GM18909 (cell line): ENCODE results near the gene PPP1R2C.

ENCODE experiments used
- ATAC-seq: cut with Tn5 transposase; IDR thresholded peaks from one replicate; pipeline ENCODE4 v1.9.1; 2021; ENCODE audit warnings: mild to moderate bottlenecking; ENCODE audit not compliant: unreplicated experiment, poor library complexity

PPP1R2C gene

DNA sequence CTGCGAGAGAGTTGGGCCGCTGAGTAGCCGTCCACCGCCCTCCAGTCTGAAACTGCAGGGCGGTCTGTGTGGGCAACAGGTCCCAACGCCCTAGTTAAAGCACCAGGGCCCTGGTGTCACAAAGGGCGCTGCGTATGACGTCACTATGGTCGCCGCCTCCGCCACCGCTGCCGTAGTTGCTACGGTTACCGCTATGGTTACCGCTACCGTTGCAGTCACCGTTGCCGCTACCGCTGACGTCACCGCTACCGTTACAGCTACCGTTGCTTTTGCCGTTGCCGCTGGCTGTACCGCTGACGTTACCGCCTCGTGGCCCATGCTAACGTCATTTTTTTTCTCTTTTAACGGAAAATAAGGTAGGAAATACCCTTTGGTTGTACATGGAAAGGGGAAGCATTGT is at the start of gene PPP1R2C:
Gene PPP1R2C (minus strand): TSS at position 68 of the 400 bp plus-strand sequence. CDS start 84 bp downstream, outside the sequence.
- ATAC-seq = no peak

DNA sequence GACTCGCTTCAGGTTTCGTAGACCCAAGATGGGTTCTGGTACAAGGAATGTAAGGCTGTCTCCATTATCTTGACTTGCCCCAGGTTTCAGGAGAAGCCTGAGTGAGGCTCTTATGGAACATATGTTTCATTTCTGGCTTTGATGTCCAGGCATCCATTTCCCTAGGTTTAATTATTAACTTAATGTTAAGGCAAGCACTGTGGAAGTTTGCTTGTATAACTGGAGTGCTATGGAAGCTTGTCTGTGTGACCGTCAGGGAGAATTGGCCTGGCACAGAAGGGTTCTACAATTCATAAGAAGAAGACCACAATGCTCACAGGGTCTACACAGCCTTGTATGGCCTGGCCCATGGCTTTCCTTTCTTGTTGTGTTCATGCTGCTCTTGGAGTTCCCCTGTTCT is 47.2 kb upstream of the PPP1R2C start:
- ATAC-seq = no peak

DNA sequence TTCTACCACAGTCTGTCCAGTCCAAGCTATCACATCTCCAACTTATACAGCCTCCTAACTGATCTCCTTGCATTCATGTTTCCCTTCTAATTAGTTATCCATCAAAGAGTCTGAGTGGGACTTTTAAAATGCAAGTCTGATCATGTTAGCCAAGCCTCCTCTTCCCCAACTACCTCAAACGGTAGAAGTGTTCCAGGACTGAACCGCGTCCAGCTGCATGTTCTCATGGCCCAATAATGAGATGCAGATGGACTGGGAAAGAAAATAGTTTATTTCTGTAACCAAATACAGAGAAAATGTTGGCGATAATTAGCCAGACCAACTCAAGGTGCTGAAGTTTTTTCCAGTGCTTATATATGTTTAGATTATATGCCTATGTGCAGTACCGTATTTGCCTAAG is 46.6 kb upstream of the PPP1R2C start:
- ATAC-seq = no peak

DNA sequence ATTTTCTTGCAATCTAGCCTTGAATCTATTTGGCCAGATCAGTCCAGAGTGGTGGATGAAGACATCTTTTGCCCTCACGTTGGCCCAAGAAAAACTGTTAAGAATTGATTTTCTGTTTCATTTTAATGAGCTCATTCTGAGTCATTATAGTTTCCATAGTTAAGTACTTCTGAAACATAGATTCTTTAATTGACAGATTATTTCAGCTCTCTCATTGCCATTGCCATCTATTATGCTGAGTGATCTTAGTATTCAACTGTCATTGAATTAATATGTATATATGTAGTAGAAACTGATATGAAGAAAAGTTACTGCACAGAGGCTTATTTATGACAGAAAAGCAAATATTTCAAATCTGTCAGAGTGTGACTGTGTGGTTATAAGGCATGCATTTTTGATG is 45.5 kb upstream of the PPP1R2C start:
- ATAC-seq = no peak

DNA sequence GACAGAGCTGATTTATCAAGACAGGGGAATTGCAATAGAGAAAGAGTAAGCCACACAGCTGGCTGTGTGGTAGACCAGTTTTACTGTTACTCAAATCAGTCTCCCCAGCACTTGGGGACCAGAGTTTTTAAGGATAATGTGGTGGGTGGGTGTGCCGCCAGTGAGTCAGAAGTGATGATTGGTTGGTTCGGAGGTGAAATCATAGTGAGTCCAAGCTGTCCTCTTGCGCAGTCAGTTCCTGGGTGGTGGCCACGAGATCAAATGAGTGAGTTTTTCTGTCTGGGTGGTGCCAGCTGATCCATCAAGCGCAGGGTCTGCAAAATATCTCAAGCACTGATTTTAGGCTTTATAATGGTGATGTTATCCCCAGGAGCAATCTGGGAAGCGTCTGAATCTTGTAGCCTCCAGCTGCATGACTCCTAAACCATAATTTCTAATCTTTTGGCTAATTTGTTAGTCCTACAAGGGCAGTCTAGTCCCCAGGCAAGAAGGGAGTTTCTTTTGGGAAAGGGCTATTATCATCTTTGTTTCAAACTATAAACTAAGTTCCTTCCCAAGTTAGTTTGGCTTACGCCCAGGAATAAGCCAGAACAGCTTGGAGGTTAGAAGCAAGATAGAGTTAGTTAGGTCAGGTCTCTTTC is 44.0 kb upstream of the PPP1R2C start:
- ATAC-seq = no peak

DNA sequence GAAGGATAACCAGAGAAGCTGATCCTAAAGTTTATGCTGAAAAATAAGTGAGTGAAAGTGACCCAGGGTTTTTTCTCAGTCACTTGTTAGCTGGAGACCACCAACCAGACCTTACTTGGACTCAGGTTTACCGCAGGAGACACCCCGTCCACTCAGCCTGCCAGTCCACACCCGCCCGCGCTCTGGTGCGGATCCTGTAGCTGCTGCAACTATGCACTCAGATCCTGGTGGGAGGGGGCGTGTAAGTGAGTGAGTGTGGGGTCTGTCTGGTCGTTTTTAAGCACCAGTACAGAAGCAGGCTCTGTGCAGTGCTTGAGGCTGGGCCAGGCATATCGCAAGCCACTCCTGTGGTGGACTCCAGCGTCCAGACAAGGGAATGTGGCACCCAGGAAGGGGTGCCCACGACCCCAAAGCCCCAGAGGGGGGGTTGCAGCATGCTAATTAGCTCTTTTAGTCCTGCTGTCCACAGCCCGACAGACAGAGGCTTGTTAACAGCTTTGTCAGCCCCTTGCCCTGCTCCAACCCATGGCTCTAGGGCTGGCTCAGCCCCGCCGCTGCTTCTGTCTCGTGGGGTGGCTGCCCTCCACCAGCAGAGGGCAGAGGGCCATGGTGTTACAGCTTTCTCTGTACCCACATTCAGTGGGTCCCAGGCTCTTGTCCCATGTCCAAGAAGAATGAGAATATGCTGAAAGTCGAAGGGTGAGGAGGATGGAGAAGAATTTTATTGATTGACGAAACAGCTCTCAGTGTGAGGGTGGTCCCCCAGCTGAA is 40.4 kb upstream of the PPP1R2C start:
- ATAC-seq = no peak

DNA sequence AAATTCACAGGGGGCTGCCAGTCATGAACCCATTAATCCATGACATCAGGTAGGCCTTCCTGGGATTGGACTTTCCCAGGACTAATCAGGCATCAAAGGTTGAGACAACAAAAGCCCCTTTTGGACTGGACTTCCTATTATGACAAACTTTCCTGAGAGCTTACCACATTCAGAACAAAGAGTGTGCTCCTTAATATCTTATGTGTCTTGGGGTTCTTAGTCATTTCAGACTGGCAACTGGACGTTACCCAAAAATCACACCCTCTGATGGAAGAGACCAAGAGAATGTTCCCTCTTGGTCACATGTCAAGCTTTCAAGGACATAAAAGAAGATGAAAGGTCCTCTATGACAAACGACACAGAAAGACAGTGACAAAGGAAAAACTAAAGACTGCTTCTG is 31.6 kb upstream of the PPP1R2C start:
- ATAC-seq = no peak

DNA sequence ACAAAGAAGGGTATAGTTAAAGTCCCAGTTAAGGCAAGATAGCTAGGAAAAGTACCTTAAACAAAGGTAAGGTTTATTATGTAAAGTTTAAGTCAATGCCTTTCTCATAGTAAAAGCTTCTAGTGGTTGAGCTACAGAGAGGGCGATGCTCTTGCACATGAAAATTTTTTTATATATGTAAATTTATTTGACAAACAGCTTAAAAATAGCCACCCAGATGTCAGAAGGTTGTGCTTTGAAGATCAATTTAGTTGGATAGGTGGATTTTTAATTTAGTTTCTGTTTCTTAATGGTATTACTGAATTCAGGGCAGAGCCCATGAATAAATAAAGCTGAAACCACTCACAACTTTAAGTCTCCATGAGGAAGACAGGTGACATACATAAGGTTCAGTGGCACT is 29.4 kb upstream of the PPP1R2C start:
- ATAC-seq = no peak

DNA sequence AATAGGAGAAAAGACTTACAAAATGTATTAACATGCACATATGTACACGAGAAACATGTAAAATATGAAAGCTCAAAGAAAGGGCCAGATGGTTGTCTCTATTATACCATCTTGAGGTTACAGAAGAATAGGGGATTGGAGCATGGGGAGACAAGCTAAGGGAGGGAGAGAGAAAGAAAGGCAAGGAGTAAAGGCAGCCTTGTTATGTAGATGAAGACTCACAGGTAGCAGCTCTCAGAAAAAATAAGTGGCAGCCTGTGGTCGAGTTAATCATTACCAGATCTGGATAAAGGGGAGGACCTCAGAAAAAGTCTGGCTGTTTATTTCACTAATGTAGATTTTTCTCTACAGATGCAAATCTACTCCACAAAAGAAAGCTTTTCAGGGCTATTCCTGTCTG is 26.6 kb upstream of the PPP1R2C start:
- ATAC-seq = no peak

DNA sequence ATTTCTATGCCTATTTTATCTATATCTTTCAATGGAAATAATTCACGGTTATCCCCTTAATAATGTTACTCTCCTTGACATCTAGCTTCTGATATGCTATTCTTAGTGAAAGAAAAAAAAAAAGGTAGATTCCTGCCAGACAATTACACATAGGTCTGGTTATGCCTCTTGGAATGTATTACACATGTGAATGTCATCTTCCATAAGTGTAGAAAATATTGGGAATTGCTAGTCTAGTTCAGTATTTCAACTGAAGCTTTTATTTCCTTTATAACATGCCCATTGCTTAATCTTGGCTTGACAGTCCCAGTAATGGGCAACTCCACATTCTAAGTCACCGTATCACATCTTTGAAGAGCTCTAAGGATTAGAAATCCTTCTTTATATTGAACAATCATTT is 25.4 kb upstream of the PPP1R2C start:
- ATAC-seq = no peak

DNA sequence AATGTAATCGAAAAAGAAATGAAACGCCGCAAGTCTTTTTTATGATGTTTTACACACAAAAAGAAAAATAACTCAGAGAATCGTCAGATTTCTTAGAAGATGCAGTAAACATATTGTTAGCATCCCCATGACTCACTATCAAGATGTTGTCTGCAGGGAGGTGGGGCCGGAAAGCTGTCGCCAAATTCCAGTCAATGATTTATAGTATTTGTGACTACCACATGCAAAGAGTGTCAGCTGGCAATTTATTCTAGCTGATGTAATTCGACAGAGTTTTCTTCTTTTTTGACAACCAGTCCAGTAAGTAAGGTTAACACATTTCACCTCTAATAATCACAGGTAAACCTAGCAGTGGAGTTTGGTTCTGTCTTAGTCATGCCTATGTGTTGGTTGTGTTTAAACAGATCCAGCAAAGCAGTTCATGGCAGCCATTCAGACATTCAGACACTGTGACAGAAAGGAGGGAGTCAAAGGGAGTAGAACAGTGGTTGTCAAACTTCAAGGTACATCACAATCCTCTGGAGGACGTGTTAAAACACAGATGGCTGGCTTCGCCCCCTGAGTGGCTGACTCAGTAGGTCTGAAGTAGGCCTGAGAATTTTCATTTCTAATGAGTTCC is 19.8 kb upstream of the PPP1R2C start:
- no peak for ATAC-seq

DNA sequence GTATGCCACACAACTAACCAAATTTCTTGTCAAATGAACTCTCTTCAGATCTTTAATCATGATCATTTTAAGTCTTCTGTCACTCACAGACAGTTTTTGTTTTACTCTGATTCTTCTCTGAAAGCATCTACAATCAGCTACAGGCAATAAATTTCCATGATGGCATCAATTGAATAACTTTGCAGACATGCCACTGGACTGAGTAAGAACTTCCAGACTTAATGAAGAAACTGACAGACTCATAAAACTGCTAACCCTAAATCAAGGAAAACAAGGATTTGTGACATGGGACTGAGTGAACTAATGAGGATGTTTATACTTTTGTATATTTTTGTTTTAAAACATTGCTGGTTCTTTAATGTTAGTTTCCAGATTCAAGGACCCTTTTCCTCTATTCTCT is 5.5 kb upstream of the PPP1R2C start:
- no peak for ATAC-seq

DNA sequence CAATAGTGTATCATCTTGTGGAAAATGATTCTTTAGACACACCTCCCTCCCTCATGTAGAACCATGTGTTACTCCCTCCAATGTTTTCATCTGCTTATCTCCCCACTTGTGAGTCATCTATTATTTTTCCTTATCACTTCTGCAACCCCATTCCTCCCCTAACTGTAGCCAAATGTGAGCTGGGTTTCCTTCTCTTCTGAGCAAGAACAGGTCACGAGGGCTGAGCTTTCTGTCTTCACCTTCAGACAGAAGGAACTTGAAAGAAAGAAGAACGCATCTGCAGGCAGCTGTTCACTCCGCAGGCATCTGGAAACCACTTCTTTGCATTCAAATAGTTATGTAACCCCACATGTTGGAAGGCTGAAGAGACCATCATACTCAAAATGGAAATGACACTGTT is 1.8 kb downstream of the PPP1R2C start:
- ATAC-seq = no peak

DNA sequence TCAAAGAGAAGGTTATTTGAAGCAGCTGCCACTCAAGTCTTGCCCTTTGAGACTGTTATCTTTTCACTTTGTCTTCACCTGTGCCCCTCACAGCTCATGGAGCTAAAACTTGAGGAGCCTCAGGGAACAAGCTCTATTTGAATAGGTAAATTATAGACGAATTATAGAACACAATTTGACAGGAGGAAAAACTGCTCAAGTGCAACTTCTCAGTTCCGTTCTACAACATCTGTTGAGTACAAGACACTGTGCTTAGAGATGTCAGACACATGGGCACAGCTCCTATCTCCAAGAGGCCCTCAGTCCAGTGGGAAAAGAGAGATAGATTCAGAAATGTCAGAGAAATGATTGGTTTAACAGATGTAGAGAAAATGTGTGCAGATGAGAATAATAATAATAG is 5.1 kb downstream of the PPP1R2C start:
- ATAC-seq = no peak

DNA sequence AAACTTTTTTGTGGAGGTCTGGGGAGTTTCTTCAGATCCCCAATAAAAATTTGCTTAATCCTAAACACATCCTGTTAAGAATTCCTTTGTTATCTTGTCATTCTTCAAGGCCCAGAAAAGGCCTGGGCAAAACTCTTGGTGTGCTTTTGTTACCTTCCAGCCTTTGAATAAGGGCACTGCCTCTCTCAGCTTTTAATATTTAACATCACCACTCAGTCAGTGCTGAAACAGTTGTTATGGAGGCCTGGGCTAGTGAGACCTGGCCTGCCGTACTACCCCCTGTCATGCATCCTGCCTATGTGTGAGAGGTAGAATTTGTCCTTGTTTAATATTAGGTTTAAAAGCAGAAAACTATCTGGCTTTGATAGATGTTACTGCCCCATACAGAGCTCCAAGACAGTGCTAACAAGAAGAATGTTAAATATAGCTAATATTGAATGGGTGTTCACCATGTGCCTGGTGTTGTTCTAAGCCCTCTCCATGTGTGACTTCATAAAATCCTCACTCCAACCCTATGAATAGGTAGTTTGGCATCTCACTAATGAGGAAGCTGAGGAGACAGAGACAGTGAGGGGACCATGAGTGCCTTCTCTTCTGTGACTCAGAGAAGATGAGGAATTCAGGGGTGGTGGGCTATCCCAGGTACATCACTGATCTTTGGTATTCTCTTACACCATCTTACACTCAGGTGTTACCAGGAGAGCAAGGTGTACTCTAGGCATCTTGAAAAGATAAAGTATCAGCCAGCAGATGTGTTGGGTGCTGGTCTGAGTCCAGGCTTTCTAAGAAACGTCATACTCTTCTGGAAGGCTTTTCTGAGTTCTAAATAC is 6.2 kb downstream of the PPP1R2C start:
- ATAC-seq = no peak

DNA sequence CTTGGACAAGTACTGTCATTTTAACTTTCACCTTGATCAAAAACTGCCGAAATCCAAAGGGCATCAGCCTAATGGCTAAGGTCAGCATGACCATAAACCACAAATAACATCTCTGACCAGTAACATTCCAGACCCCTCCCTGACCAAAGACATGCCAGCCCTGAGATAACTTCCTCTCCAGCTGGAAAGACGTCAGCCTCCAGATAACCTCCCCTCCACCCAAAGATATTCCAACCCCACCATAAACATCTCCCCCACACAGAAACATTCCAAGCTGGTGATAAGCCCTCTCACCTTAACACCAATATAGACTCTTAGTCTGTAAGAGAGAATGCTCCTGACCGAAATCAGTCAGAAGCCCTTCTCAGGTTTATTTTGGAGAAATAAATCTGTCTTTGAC is 7.4 kb downstream of the PPP1R2C start:
- ATAC-seq = no peak

DNA sequence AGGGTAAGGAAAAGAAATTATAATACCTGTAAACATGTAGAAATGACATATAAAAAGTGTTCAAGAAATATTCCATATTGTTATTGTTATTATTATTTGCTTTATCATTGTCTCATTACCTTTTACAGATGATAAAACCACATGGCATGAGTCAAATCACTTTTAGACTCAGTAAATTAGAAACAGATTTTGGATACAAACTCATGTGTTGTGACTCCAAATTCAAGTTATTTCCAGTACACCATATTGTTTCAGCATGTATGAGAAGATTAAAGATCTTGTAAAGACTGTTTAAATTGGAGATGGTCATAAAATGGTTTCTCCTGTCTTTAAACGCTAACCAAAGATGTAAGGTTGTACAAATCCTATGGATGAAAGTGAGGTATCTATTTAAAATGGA is 18.1 kb downstream of the PPP1R2C start:
- ATAC-seq = no peak

DNA sequence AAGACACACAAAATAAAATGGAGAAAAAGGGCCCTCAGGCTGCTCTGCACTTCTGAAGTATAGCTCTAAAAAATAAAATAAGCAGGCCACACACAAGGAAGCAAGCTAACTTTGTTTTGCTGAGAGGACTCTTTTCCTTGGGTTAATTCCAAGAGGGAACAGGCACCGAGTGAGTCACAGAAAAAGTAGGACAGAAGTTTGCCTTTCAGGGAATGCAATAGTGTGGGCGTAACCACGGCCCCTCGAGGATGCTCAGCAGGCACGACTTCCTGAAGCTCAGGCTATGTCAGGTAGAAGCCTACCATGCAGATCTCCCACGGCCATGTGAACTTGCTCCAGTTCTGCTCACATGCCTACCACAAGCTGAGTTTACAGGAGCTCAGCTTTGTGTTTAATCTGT is 22.1 kb downstream of the PPP1R2C start:
- ATAC-seq = no peak

DNA sequence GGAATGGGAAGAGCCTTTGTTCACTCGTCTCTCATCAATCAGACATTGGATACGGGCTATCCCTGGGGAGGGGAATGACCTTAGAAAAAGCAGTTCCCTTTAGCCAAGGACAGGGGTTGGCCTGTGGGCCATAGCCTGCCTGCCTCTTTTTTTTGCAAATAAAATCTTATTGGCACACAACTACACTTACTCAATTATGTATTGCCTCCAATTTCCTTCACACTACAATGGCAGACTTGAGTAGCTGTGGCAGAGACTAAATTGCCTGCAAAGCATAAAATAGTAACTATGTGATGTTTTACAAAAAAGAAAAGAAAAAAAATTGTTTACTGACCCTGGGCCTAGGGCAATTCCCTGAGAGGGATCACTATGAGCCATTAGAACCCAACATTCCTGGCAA is 23.4 kb downstream of the PPP1R2C start:
- no peak for ATAC-seq

DNA sequence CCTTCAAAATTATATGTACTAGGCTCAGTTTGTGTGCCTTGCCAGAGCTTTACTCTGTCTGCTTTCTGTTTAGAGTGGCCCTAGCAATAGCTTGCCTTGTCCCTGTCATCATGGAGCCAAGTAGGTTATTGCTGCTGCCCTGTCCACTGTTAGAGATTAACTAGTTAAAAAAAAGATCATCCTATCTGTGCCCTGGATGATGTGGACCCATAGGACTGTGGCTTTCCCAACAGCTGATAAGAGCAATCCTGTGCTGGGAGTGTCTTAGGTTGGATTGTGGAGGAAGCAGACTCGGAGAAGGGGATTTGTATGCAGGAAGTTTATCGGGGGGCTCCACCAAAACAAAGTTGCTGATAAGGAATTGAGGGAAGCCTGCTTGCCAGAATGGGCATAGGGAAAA is 23.8 kb downstream of the PPP1R2C start:
- no peak for ATAC-seq

DNA sequence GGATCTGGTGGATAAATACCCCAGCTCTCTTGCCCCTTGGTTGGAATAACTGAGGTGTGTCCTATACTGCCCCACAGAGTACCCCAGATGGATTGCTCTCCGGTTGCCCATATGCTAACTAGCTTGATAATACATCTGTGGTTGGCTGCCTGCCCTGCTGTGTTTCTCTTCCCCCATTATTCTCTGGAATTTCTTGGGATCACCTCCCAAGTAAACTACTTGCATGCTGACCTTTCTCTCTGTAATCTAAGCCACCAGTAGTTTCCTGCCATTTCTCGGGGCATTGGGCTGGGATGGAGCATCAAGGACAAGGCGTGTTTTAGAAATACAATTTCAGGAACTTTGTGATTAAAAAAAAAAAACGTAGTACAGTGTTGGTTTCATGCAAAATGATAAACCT is 25.2 kb downstream of the PPP1R2C start:
- no peak for ATAC-seq
